GM19025 (cell line): ENCODE results near the gene MACROD1.

Experiments used
- ATAC-seq: cut with Tn5 transposase; IDR thresholded peaks from one replicate; pipeline ENCODE4 v1.9.1; 2021; ENCODE audit warnings: mild to moderate bottlenecking, low read depth, moderate library complexity; ENCODE audit not compliant: unreplicated experiment

MACROD1 gene

DNA sequence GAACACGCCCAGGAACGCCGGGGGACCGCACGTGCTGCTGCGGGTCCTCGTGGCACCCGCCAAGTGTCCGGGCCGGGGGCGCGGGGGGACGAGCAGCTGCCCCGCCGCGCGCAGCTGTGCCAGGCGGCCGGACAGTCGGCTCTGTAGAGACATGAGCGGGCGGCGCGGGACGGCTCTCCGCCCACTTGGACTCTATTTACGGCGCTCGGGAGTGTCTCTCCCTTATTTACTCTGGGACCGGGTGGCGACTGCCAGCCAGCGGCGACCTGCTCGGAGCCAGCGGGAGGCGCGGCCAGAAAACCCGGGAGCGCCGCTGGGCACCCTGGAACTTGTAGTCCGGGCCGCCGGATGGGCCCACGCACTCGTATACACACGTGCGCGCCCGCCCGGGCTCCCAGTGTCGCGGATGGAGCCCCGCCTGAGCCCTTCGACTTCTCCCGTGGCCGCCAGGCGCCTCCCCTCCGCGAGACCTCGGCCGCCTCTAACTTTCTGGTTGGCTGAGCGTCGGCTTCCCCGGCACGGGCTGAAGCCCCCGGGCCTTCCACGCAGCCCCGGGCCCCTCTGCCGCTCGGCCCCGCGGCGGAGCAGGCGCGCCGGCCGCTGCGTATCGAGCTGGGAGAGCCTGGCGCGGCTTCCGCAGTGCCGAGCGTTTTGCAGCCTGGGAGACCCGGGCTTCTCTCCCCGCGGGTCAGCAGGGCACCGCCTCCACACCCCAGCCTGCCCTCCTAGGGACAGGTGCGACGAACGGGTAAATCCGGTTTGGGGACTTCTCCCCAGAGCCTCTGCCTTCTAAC, at the start of gene MACROD1:
MACROD1 (minus strand) TSS at position 272 of the 794 bp plus-strand sequence; CDS start at position 153, 119 bp downstream.
- ATAC-seq: peak; percentile 77

GRCh38 chr11:64211181-64211872, 45.4 kb upstream of the MACROD1 start:
- no peak for ATAC-seq

DNA sequence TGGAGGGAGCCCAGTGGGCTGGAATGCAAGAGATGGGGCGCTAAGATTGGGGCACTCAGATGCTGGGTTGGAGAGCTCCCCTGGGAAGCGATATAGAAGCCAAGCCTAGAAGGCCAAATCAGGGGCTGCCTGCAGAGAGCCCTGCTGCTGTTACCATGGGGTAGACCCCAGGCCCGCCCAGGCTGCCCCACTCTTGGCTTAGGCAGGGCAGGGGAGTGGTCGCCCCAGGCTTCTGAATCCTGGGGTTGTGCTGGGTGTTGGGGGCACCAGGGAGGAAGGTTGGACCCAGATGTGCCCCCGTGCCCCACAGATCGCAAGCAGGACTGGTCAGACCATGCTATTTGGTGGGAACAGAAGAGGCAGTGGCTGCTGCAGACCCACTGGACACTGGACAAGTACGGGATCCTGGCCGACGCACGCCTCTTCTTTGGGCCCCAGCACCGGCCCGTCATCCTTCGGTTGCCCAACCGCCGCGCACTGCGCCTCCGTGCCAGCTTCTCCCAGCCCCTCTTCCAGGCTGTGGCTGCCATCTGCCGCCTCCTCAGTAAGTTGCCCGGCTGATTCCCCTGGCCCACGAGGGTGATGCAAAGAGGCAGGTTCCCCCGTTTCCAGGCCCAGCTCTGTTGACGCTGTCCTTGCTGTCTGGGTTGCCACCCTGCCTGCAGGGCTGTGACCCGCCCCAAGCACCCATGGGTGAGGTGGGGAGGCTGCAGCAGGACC, 44.5 kb upstream of the MACROD1 start:
- ATAC-seq: no peak

GRCh38 chr11:64209563-64209843, 43.6 kb upstream of the MACROD1 start:
- ATAC-seq: no peak

GRCh38 chr11:64208796-64209562, 43.1 kb upstream of the MACROD1 start:
- no peak for ATAC-seq

- no peak for ATAC-seq
Observed at GRCh38 chr11:64208086-64208795, 42.3 kb upstream of the MACROD1 start.

- ATAC-seq: peak; percentile 48
Observed at GRCh38 chr11:64207256-64208085, 41.6 kb upstream of the MACROD1 start.

DNA sequence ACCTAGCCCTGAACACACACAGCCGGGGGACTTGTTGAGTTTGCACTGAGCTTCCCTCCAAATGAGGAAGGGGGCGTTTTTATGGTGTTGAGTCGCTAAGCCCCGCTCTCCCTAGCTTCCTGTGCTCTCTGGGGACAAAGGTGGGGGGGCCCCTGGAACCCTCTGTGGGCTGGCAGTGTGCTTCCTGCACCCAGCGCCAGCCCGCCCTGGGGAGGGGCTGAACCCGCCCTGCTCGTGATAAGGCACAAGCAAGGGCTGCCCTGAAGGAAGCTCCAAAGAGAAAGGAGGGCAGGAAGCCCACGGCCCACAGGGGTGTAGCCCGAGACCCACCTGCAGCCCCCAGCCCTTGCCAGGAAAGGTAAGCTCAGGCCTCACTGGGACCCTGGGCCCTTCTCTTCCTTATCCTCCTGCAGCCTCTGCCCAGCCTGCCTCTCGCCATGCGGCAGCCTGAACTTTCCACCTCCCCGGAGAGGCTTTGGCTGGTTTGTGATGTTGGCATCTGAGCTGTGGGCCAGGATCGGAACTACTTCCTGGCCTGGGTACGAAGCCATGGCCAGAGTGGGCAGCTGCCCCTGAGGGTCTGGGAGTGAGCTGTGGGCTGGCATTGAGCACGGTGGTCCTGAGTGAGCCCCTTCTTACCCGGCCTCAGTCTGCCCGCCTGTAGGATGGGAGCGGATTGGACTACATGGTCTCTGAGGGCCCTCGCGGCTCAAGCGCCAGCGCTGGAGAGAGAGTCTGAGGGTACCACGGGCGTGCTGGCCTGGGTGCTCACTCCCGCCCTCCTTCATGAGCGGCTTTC, 40.7 kb upstream of the MACROD1 start, which contains the start of gene FERMT3:
FERMT3 (plus strand) TSS at position 265 of the 799 bp plus-strand sequence. CDS start 644 bp downstream, outside the sequence.
- ATAC-seq: peak; percentile 47

- ATAC-seq: no peak
Observed at GRCh38 chr11:64204464-64204989, 38.6 kb upstream of the MACROD1 start.

DNA sequence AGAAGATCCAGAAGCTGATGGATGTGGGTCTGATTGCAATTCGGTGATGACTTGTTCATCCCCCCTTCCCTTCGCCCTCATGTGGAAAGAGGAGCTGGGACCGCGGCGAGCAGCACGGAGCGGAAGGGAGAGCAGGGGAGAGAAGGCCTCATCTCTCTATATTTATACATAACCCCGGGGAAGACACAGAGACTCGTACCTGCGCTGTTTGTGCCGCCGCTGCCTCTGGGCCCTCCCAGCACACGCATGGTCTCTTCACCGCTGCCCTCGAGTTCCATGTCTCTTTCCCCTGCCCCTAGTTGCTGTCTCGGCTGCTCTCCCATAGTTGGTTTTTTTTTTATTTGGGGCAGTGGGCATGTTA, 38.1 kb upstream of the MACROD1 start:
- ATAC-seq: no peak

- no peak for ATAC-seq
Observed at GRCh38 chr11:64203421-64204079, 37.6 kb upstream of the MACROD1 start.

GRCh38 chr11:64202992-64203391, 37.1 kb upstream of the MACROD1 start:
- no peak for ATAC-seq

- ATAC-seq: no peak
Observed at GRCh38 chr11:64201543-64201942, 35.6 kb upstream of the MACROD1 start.

- no peak for ATAC-seq
Observed at GRCh38 chr11:64198511-64198910, 32.6 kb upstream of the MACROD1 start.

GRCh38 chr11:64196626-64197025, 30.7 kb upstream of the MACROD1 start:
- ATAC-seq: no peak

DNA sequence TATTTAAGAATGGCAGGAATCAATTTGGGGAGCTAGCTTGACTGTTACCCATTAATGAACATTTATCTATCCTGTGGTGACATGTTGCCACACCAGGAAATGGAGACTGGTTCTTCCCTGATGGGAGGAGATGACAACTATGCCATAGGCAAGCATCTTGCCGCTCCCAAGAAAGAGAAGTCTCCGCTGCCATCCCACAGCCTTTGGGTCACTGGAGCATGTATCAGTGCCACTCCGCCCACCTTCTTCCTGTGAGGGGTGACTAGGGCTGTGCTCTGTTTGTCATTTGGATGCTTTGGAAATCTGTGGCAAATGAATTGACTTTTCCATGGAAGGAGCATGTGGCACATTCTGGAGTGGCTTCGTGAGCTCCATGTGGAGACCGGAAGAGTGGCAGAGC, 26.5 kb upstream of the MACROD1 start:
- ATAC-seq: no peak

DNA sequence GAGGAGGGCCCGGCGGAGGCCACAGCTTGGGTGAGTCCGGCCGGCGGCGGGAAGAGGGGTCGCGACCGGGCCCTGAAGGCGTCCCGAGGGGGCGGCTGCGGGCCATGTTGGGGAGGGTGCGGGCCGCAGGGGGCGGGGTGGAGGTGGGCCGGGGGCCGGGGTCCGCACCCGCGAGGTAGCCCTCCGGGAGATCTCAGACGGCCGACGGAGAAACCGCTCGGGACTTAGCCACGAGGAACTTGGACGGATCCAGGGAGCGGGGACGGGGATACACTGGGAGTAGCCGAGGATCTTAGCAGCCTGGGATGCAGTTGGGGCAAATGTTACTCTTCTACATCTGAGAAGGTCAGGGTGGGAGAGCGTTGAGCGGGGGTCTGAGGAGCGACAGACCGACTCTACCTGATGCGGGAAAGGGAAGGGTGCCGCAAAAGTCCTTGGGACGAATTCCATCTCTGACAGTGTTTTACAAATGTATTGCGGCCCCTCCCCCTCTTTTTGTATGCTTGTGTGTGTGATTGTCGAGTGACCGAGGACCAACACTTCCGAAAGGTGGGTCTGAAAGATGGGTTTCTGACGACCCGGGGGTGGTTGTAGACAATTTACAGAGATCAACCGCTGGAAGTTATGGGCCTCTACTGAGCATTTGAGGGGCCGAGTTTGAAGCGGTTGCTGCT, 20.7 kb upstream of the MACROD1 start:
- ATAC-seq: no peak
